D341Med (cell line): Measurements from ENCODE around the gene EFCAB11.

Experiments
- DNase-seq: peaks from one replicate; pipeline ENCODE4 v3.0.0; 2012; ENCODE audit warnings: low spot score

EFCAB11 gene

DNA sequence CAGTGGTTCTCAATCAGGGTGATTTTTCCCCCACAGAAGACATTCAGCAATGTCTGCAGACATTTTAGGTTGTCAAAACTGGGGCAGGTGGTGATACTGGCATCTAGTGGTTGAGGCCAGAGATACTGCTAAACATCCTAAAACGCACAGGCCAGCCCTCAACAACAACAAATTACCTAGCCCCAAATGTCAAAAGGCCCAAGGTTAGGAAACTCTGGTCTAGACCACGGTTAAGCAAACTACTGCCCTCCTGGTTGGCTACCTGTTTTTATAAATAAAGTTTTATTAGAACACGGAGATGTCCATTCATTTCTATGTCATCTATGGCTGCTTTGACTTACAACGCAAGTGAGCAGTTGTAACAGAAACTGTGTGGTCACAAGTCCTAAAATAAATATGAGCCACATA is 186.7 kb downstream of the EFCAB11 start:
- DNase-seq = peak; percentile 67

- no peak for DNase-seq
Measured at GRCh38 chr14:89767131-89767530, 187.4 kb downstream of the EFCAB11 start.

- no peak for DNase-seq
Measured at GRCh38 chr14:89765346-89765745, 189.2 kb downstream of the EFCAB11 start.

DNA sequence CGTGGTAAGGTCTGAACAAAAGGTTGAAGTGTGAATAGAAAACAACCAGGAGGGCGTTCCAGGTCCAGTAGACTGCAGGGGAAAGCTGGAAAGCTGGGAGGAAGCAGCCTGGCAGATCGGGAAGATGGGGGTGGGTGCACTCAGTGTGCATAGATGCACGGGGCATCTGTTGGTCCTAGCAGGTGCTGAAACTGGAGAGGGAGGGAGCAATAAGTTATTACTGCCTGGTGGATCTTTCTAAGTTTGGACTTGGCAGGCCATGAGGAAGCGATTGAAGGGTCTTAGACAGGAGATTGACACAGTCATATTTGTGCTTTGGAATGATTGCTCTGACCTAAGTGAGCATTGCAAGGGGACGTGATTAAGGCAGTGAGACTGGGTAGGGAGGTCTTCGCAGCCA is 194.4 kb downstream of the EFCAB11 start:
- no peak for DNase-seq

DNA sequence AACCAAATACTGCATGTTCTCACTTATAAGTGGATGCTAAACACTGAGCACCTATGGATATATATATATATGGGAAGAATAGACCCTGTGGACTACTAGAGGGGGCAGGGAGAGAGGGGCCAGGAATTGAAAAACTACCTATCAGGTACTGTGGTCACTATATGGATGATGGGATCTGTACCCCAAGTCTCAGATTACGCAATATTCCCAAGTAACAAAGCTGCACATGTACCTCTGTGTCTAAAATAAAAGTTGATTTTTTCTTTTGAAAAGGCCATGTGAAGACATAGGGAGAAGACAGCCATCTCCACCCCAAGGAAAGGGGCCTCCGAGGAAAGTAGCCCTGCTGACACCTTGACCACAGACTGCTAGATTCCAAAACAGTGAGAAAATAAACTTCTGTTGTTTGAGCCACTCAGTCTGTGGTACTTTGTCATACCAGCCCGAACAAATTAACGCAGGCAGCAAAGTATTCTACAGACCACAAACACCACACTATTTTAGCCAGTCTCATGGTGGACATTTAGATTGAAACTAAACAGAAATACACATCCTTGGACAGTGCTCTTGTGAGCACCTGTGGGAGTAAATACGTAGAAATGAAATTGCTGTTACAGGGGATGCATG is 197.1 kb downstream of the EFCAB11 start:
- DNase-seq = no peak

DNA sequence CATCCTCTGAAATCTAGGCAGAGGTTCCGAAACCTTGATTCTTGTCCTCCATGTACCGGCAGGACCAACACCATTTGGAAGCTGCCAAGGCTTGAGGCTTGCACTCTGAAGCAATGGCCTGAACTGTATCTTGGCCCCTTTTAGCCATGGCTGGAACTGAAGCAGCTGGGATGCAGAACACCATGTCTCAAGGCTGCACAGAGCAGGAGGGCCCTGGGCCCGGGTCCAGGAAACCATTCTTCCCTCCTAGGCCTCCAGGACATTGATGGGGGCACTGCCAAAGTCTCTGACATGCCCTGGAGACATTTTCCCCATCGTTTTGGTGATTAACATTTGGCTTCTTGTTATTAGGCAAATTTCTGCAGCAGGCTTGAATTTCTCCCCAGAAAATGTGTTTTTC is 198.7 kb downstream of the EFCAB11 start:
- DNase-seq = no peak

DNA sequence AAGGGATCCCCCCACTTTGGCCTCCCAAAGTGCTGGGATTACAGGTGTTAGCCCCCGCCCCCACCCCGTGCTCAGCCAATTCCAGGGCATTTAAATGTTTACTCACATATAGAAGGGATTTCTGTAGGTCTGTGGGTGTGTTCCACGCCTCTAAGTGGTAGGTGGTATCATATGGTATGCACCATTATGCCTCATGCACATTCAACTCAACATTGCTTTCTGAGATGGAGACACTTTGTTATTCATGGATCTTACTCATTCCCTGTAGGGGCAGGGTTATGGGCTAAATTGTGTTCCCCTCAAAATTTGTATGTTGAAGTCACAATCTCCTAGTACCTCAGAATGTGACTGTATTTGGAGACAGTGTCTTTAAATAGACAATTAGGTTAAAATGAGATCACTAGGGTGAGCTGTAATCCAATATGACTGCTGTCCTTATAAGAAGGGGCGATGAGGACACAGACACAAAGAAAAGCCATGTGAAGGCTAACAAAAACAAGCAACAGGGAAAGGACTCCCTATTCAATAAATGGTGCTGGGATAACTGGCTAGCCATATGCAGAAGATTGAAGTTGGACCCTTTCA is 200.6 kb downstream of the EFCAB11 start:
- DNase-seq = no peak

GRCh38 chr14:89750908-89751392 is 203.6 kb downstream of the EFCAB11 start:
- DNase-seq = no peak

GRCh38 chr14:89750281-89750755 is 204.2 kb downstream of the EFCAB11 start:
- DNase-seq = no peak

DNA sequence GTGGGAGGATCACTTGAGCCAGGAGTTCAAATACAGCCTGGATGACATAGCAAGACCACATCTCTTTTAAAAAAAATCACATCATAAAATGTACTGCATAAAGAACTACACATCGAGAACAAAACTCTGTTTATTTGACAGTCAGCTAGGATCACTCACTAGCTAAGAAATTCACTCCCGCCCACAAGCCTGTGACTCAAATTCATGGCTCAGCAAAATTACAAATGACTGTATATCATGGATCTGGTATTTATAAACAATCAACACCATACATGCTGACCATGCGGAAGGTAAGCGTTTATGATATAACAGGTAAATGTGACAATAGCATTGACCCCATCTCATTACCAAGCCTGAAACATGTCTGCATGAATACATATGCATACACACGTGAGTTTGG is 206.5 kb downstream of the EFCAB11 start:
- no peak for DNase-seq

- DNase-seq = no peak
Measured at GRCh38 chr14:89747126-89747525, 207.4 kb downstream of the EFCAB11 start.

- no peak for DNase-seq
Measured at GRCh38 chr14:89746654-89747053, 207.9 kb downstream of the EFCAB11 start.

- DNase-seq = no peak
Measured at GRCh38 chr14:89746135-89746534, 208.4 kb downstream of the EFCAB11 start.
